Glutamatergic neuron (in vitro differentiated cells): Measurements from ENCODE around the gene RPL13. TPM values are rescaled to one million over a fixed set of nuclear protein-coding genes. Genes with fewer than 3 reads are reported as not detected.

Experiments used
- DNase-seq: peaks from one replicate; pipeline ENCODE4 v3.0.0; 2022
- H3K27ac Mint-ChIP-seq: one replicate; pipeline ENCODE4 v1.8.0; 2020; ENCODE audit warnings: mild to moderate bottlenecking, mixed read lengths, inconsistent platforms; ENCODE audit not compliant: unreplicated experiment
- H3K27me3 Mint-ChIP-seq: one replicate; pipeline ENCODE4 v1.8.0; 2020; ENCODE audit warnings: mild to moderate bottlenecking, moderate library complexity, mixed read lengths, inconsistent platforms; ENCODE audit not compliant: unreplicated experiment
- H3K36me3 Mint-ChIP-seq: one replicate; pipeline ENCODE4 v1.8.0; 2020; ENCODE audit warnings: mild to moderate bottlenecking, mixed read lengths, inconsistent platforms; ENCODE audit not compliant: unreplicated experiment
- H3K4me1 Mint-ChIP-seq: one replicate; pipeline ENCODE4 v1.8.0; 2020; ENCODE audit warnings: mild to moderate bottlenecking, low read depth, mixed read lengths, inconsistent platforms; ENCODE audit not compliant: unreplicated experiment
- H3K4me3 Mint-ChIP-seq: one replicate; pipeline ENCODE4 v1.8.0; 2020; ENCODE audit warnings: mild to moderate bottlenecking, mixed read lengths, inconsistent platforms; ENCODE audit not compliant: unreplicated experiment
- H3K9me3 Mint-ChIP-seq: one replicate; pipeline ENCODE4 v1.8.0; 2020; ENCODE audit warnings: mild to moderate bottlenecking, moderate library complexity, mixed read lengths, inconsistent platforms; ENCODE audit not compliant: unreplicated experiment
- CTCF ChIP-seq: fragments of 200-600 bp; sonication (generic); IDR thresholded peaks from one replicate; pipeline ENCODE4 v1.5.0; 2021; ENCODE audit not compliant: partially characterized antibody, unreplicated experiment
- total RNA-seq: library from RNA; stranded (reverse); fragmentation: NEBNext Ultra II Directional; extraction: Animal tissue kit (Norgen Biotek cat#: 25700); gene quantifications from one replicate; pipeline ENCODE4 v1.2.1, GENCODE V29; 2021; ENCODE audit not compliant: unreplicated experiment

Gene RPL13
- total RNA-seq, 1 donor from 2014 or later, result 893 TPM

- H3K4me1 Mint-ChIP-seq, result peaks cover 17% of the 10 kb centered on the region
- TF ChIP-seq CTCF, result no peak
- no peak overlapping the region for H3K4me3 Mint-ChIP-seq
- H3K27ac Mint-ChIP-seq, result peak overlapping the region; percentile 36
- peaks cover 10% of the 10 kb centered on the region for H3K27me3 Mint-ChIP-seq
- peaks cover 11% of the 10 kb centered on the region for H3K9me3 Mint-ChIP-seq
- DNase-seq, result no peak
- H3K36me3 Mint-ChIP-seq, result no peaks in the 10 kb centered on the region
Observed at GRCh38 chr16:89601906-89602272, 41.4 kb downstream of the RPL13 start.

- TF ChIP-seq CTCF, result no peak
- H3K4me3 Mint-ChIP-seq, result no peak overlapping the region
- H3K4me1 Mint-ChIP-seq, result peaks cover 17% of the 10 kb centered on the region
- peaks cover 6% of the 10 kb centered on the region for H3K27me3 Mint-ChIP-seq
- H3K36me3 Mint-ChIP-seq, result no peaks in the 10 kb centered on the region
- peak; percentile 79 for DNase-seq
- peak overlapping the region; percentile 36 for H3K27ac Mint-ChIP-seq
- peaks cover 8% of the 10 kb centered on the region for H3K9me3 Mint-ChIP-seq
Observed at GRCh38 chr16:89602273-89602951, 41.9 kb downstream of the RPL13 start.

- Mint-ChIP-seq H3K27me3 (peaks cover 5% of the 10 kb centered on the region), H3K36me3 (no peaks in the 10 kb centered on the region), H3K27ac (peak overlapping the region; percentile 36), H3K9me3 (peaks cover 7% of the 10 kb centered on the region), H3K4me1 (peaks cover 18% of the 10 kb centered on the region), H3K4me3 (no peak overlapping the region)
- no peak for TF ChIP-seq CTCF
- no peak for DNase-seq
Observed at GRCh38 chr16:89602952-89603590, 42.6 kb downstream of the RPL13 start.

- no peaks in the 10 kb centered on the region for H3K36me3 Mint-ChIP-seq
- TF ChIP-seq CTCF, result no peak
- peaks cover 13% of the 10 kb centered on the region for H3K4me1 Mint-ChIP-seq
- no peak for DNase-seq
- peaks cover 3% of the 10 kb centered on the region for H3K9me3 Mint-ChIP-seq
- H3K27ac Mint-ChIP-seq, result no peak overlapping the region
- H3K4me3 Mint-ChIP-seq, result no peak overlapping the region
- peaks cover 4% of the 10 kb centered on the region for H3K27me3 Mint-ChIP-seq
Observed at GRCh38 chr16:89604764-89605163, 44.3 kb downstream of the RPL13 start.

GRCh38 chr16:89605186-89605970 is 44.9 kb downstream of the RPL13 start:
- H3K36me3 Mint-ChIP-seq, result no peaks in the 10 kb centered on the region
- no peak overlapping the region for H3K4me3 Mint-ChIP-seq
- no peak for TF ChIP-seq CTCF

More at GRCh38 chr16:89605186-89605970, 44.9 kb downstream of the RPL13 start:
- H3K4me1 Mint-ChIP-seq, result peaks cover 9% of the 10 kb centered on the region
- peaks cover 3% of the 10 kb centered on the region for H3K9me3 Mint-ChIP-seq
- no peak overlapping the region for H3K27ac Mint-ChIP-seq
- peaks cover 5% of the 10 kb centered on the region for H3K27me3 Mint-ChIP-seq
- DNase-seq, result no peak
